OCI-LY7 (cell line): ENCODE data around the gene CYP4F11.
"Not testable (repeated sequence)": the region's sequence is repeated elsewhere in the genome, so short reads cannot be mapped to it uniquely, and the experiment has no call there.

Experiments used
- CTCF ChIP-seq: fragments of 200-600 bp; sonication (generic); conservative IDR thresholded peaks from 2 replicates; pipeline ENCODE4 v1.5.1; 2014; ENCODE audit warnings: mild to moderate bottlenecking, antibody characterized with exemption, low read length, moderate library complexity, mixed read lengths
- EZH2phosphoT487 ChIP-seq: fragments of 200-600 bp; sonication (generic); IDR thresholded peaks from 2 replicates; pipeline ENCODE4 v1.6.1; 2018; ENCODE audit warnings: low read depth, borderline replicate concordance, mild to moderate bottlenecking, mixed run types, antibody characterized with exemption, low read length, moderate library complexity, mixed read lengths

GRCh38 chr19:15933761-15934331 is 483 bp downstream of the CYP4F11 start:
- not testable (repeated sequence) for TF ChIP-seq CTCF, EZH2phosphoT487
